Fibroblast of mammary gland (primary cell): ENCODE data around the gene ZDHHC21.

Experiments
- DNase-seq: peaks from one replicate; pipeline ENCODE4 v3.0.0-alpha.2; 2010; ENCODE audit warnings: low read depth
- H3K4me3 ChIP-seq: 2 replicates; pipeline ENCODE4 v1.5.1; 2011; ENCODE audit warnings: low read depth, mild to moderate bottlenecking, low read length, moderate library complexity; ENCODE audit not compliant: control insufficient read depth
- CTCF ChIP-seq: conservative IDR thresholded peaks from 2 replicates; pipeline ENCODE4 v1.5.1; 2011; ENCODE audit warnings: low read depth, low read length, inconsistent platforms; ENCODE audit not compliant: control insufficient read depth, insufficient read depth

The ZDHHC21 gene

DNA sequence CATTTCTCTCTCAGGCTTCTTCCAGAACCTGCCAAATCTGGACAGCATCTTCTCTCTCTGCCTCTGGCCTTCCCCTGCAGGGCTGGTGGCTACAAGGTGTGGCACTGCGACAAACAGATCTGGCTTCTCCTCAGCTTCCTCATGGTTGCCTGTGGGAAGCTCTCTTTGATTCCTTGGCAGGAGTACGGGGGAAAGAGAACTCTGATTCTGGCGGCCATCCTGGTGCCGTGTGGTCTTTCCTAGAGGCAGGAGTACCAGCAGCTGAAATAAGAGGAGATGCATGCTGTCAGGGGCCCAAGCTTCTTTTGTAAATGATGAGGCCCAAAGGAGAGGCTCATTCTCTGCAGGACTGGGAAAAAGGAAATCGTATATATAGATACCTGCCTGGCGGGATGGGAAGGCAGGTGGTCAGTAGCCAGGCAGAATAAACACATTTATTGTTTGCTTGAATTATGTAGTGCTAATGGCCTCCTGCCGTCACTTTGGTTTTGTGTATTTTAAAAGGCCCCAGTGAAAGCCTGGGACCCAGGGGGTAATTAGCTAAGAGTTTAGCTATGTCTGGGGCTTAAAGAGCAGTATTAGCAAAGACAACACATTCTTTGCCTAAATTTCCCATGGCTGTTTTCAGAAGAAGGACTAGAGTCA is 29.3 kb upstream of the ZDHHC21 start, which contains the start of gene CER1:
TSS of gene CER1 (minus strand) at position 343 of the 645 bp plus-strand sequence. CDS start at position 282, 61 bp downstream.
- TF ChIP-seq CTCF = no peak

DNA sequence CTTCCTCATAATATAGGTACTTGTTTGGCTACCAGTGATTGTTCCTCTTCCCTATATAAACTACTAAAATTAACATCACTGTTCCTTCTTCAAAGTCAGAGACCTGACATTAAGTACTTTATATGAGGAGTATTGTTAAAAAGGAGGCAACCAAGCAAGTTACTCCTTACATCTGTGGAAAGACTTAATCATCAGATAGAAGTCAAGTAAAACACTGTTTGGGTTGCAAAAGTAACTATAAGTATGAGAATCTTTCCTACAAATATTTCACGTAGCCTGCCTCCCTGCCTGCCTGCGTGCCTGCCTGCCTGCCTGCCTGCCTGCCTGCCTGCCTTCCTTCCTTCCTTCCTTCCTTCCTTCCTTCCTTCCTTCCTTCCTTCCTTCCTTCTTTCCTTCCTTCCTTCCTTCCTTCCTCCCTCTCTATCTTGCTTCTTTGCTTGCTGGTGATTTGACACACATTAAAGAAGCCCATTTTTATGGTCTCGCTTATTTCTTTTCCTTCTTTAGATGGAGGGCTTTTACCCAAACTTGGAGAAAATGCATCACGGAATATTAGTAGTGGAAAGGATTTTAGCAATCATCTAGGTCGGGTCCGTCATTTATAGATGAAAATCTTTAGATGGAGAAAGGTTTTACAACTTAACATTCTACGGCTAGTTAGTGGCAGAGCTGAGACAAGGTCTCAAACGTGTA is 26.1 kb upstream of the ZDHHC21 start:
- no peak for DNase-seq
- no peak overlapping the region for H3K4me3 ChIP-seq
- TF ChIP-seq CTCF = no peak

More for the DNA sequence above, 29.3 kb upstream of the ZDHHC21 start, which contains the start of gene CER1:
- H3K4me3 ChIP-seq = no peak within 1 kb of the TSS
- no peak for DNase-seq

DNA sequence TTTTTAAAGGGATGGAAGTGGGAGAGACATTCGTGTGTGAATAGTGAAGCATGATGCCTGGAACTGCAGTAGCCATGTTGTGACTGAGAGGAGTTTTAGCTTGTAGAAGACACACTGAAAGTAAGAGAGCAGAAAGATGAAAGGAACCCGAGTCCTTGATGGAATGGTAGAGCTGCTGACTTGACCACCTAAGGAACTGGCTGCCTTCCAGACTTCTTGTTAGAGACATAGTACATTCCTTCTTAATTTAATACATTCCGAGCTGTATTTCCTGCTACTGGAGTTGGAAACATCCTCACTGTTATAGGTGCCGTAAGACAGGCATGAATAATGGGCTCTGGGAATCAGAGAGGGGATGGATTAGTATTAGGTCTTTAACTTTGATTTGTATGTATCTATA is 21.9 kb upstream of the ZDHHC21 start:
- no peak for DNase-seq
- no peak overlapping the region for H3K4me3 ChIP-seq
- TF ChIP-seq CTCF = no peak

DNA sequence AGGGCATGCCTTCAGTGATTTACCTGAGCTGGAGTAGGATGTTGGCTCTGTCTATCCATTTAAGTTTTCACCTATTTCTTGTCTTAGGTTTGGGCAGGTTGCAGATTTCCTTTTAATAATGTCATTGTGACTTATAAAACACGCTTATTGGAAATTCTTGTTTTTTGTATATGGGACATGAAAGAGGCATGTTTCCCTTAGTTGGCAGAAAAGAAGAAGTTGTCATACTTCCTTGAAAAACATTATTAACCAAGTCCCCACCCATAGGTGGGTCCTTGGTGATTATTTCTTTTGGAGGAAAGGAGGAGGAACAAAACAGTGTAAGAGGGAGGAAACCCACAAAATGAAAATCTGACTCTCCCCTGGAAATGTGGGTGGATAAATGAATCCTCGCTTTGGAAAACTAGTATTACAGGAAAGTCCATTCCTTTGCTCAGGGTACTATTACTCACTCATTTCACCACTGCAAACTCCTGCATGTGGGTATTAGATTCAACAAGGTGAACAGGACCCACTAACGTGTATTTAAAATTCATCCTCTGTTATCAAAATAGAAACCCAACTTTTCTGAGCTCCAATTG is 20.0 kb upstream of the ZDHHC21 start:
- TF ChIP-seq CTCF = no peak
- no peak overlapping the region for H3K4me3 ChIP-seq
- no peak for DNase-seq

DNA sequence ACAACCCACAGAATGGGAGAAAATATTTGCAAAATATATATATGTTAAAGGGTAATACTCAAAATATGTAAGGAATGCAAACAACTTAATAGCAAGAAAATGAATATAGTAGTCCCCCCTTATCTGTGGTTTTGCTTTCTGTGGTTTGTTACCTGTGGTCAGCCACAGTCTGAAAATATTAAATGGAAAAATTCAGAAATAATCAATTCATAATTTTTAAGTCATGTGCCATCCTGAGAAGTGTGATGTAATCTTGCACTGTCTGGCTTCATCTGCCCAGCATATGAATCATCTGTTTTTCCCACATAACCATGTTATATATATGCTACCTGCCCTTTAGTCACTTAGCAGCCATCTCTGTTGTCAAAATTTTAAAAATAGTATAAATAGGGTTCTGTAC is 17.6 kb upstream of the ZDHHC21 start:
- H3K4me3 ChIP-seq = no peak overlapping the region
- no peak for TF ChIP-seq CTCF
- DNase-seq = peak; percentile 29

GRCh38 chr9:14706530-14707140 is 13.4 kb upstream of the ZDHHC21 start:
- no peak for TF ChIP-seq CTCF
- H3K4me3 ChIP-seq = no peak overlapping the region
- no peak for DNase-seq
